Testis (tissue), 3 donors: Measurements from ENCODE around the gene GRIN1. TPM values are rescaled to one million over a fixed set of nuclear protein-coding genes. Genes with fewer than 3 reads are reported as not detected.

Experiments used
- DNase-seq: peaks from one replicate; pipeline ENCODE4 v3.0.0-alpha.2; 2019
- H3K27ac ChIP-seq, 2 donors: fragments of 200-600 bp; sonication (generic); one replicate each; pipeline ENCODE4 v1.5.1; 2019
- H3K27me3 ChIP-seq: fragments of 200-600 bp; sonication (generic); one replicate; pipeline ENCODE4 v1.5.1; 2019
- H3K36me3 ChIP-seq: fragments of 200-600 bp; sonication (generic); one replicate; pipeline ENCODE4 v1.5.1; 2017; ENCODE audit warnings: low read depth; ENCODE audit errors: missing control alignments
- H3K4me1 ChIP-seq: fragments of 200-600 bp; sonication (generic); one replicate; pipeline ENCODE4 v1.5.1; 2019
- H3K4me3 ChIP-seq, 2 donors: fragments of 200-600 bp; sonication (generic); one replicate each; pipeline ENCODE4 v1.5.1; 2017 to 2019
- H3K9me3 ChIP-seq: fragments of 200-600 bp; sonication (generic); one replicate; pipeline ENCODE4 v1.5.1; 2017
- CTCF ChIP-seq, 3 experiments: fragments of 450-650 bp in 2 of 3; fragments of 200-600 bp in 1 of 3; sonication (generic) in 1 of 3; IDR thresholded peaks; one replicate each; pipeline ENCODE4 v1.5.1; 2016 to 2019; ENCODE audit warnings: antibody characterized with exemption in 3 of 3, mild to moderate bottlenecking in 2 of 3, moderate library complexity in 1 of 3
- POLR2A ChIP-seq: fragments of 450-650 bp; IDR thresholded peaks from one replicate; pipeline ENCODE4 v1.6.1; 2017; ENCODE audit warnings: antibody characterized with exemption, mild to moderate bottlenecking, moderate library complexity
- WGBS, 2 donors: methylation state at CpG; one replicate each; pipeline ENCODE4 v1.1.5; 2018; 5-methylcytosine and 5-hydroxymethylcytosine counted together
- intact Hi-C: fragments of 100-400 bp; cut with DNase I; formaldehyde crosslinking; loops from one replicate; pipeline ENCODE4 v1.15.1; 2023; ENCODE audit warnings: low total_unique reads
- polyA plus RNA-seq: library from polyadenylated mRNA; stranded (reverse); fragments of 350-450 nt; fragmentation: Illumina TruSeq; extraction: RNeasy Lipid Tissue Mini Kit (QIAGEN cat#74804); gene quantifications from one replicate; pipeline ENCODE4 v1.2.3, GENCODE V29; 2014; ENCODE audit warnings: low read depth, low replicate concordance; ENCODE audit not compliant: insufficient read depth
- total RNA-seq, 2 donors: library from RNA; depleted of rRNA; stranded (reverse); fragments of >200 nt; gene quantifications; one replicate each; pipeline ENCODE4 v1.2.3, GENCODE V29; 2016

The GRIN1 gene
- total and polyA plus RNA-seq, 3 donors from 2014 or later = 0.79 to 3.8 (median 1.5) TPM

GRCh38 chr9:137152844-137153405, 14.0 kb downstream of the GRIN1 start:
- Histone ChIP-seq H3K27ac (no peak overlapping the region), H3K36me3 (no peaks in the 10 kb centered on the region), H3K9me3 (no peaks in the 10 kb centered on the region), H3K4me3 (no peak overlapping the region), H3K4me1 (peaks cover 4% of the 10 kb centered on the region), H3K27me3 (no peaks in the 10 kb centered on the region)
- no peak for TF ChIP-seq CTCF (IDR thresholded peaks at IDR 0.05)
- no peak for TF ChIP-seq POLR2A
- intact Hi-C loops = no loop called here
- no peak for DNase-seq
- 74 to 87% methylated on average over 7 of the region's 7 CpGs for WGBS, 2 donors

- 0 to 1% methylated on average over 21 to 59 of the region's 65 CpGs for WGBS, 2 donors
- peak overlapping the region; percentile 27 to 48 for H3K4me3 ChIP-seq
- peak; percentile 70 for DNase-seq
- H3K27ac ChIP-seq = no peak overlapping the region
- intact Hi-C loops = no loop called here
- TF ChIP-seq POLR2A = no peak
- no peak for TF ChIP-seq CTCF (IDR thresholded peaks at IDR 0.05)
- peaks cover 4% of the 10 kb centered on the region for H3K4me1 ChIP-seq
- no peaks in the 10 kb centered on the region for H3K9me3 ChIP-seq
- H3K36me3 ChIP-seq = no peaks in the 10 kb centered on the region
- H3K27me3 ChIP-seq = no peaks in the 10 kb centered on the region
Measured at GRCh38 chr9:137156567-137157375, 17.8 kb downstream of the GRIN1 start.

- no peaks in the 10 kb centered on the region for H3K27me3 ChIP-seq
- H3K4me3 ChIP-seq = no peak overlapping the region
Measured at GRCh38 chr9:137157618-137158415, 18.9 kb downstream of the GRIN1 start.

GRCh38 chr9:137158625-137159024, 19.7 kb downstream of the GRIN1 start:
- H3K4me1 ChIP-seq = peaks cover 11% of the 10 kb centered on the region
- 38 to 50% methylated on average over 4 of the region's 4 CpGs for WGBS, 2 donors
- no peak overlapping the region for H3K4me3 ChIP-seq
- no peak for DNase-seq
- no peaks in the 10 kb centered on the region for H3K9me3 ChIP-seq
- intact Hi-C loops = no loop called here
- no peaks in the 10 kb centered on the region for H3K36me3 ChIP-seq
- no peak for TF ChIP-seq CTCF (IDR thresholded peaks at IDR 0.05)
- no peak for TF ChIP-seq POLR2A
- no peaks in the 10 kb centered on the region for H3K27me3 ChIP-seq
- no peak overlapping the region for H3K27ac ChIP-seq

More at GRCh38 chr9:137157618-137158415, 18.9 kb downstream of the GRIN1 start:
- no peaks in the 10 kb centered on the region for H3K36me3 ChIP-seq
- no peak for DNase-seq
- no peaks in the 10 kb centered on the region for H3K9me3 ChIP-seq
- H3K4me1 ChIP-seq = peaks cover 4% of the 10 kb centered on the region
- no peak overlapping the region for H3K27ac ChIP-seq
- intact Hi-C loops = no loop called here
- TF ChIP-seq CTCF (IDR thresholded peaks at IDR 0.05) = no peak
- no peak for TF ChIP-seq POLR2A
- 67 to 70% methylated on average over 18 to 19 of the region's 19 CpGs for WGBS, 2 donors
